Pancreas (tissue), 10 donors: Measurements from ENCODE around the gene BMAL1. TPM values are rescaled to one million over a fixed set of nuclear protein-coding genes. Genes with fewer than 3 reads are reported as not detected.

ENCODE experiments used
- ATAC-seq, 4 donors: fragments of 200-7000 bp; cut with Tn5 transposase; one replicate each; pipeline versions ENCODE4 v1.8.0 to v1.9.1; 2020; ENCODE audit warnings: mild to moderate bottlenecking in 4 of 4, moderate library complexity in 4 of 4
- DNase-seq, 6 donors: peaks; one replicate each; pipeline ENCODE4 v3.0.0-alpha.2; 2020
- FAIRE-seq: peaks from 2 replicates; lab custom pipeline; 2012; peaks lifted over from hg19 to GRCh38; lab: Jason Lieb, UNC
- H3K27ac ChIP-seq, 4 donors: fragments of 200-600 bp; sonication (generic); 1 replicate in 3 of 4; 2 replicates in 1 of 4; pipeline versions ENCODE4 v1.5.0 to v1.8.0; 2020
- H3K27me3 ChIP-seq, 4 donors: fragments of 200-600 bp; one replicate each; pipeline ENCODE4 v1.8.0; 2021
- H3K36me3 ChIP-seq, 3 donors: fragments of 200-600 bp; sonication (generic) in 1 of 3; one replicate each; pipeline versions ENCODE4 v1.5.0 to v1.8.0; 2020 to 2021
- H3K4me1 ChIP-seq, 3 donors: fragments of 200-600 bp; one replicate each; pipeline ENCODE4 v1.8.0; 2021
- H3K4me3 ChIP-seq, 4 donors: fragments of 200-600 bp; sonication (generic) in 2 of 4; one replicate each; pipeline versions ENCODE4 v1.5.0 to v1.8.0; 2020 to 2021
- H3K9me3 ChIP-seq, 4 donors: fragments of 200-600 bp; one replicate each; pipeline ENCODE4 v1.8.0; 2021
- WGBS, 2 donors: extraction: QIAGEN DNeasy Blood & Tissue Kit; methylation state at CpG; one replicate each; pipeline ENCODE4 v1.1.7; 2013; 5-methylcytosine and 5-hydroxymethylcytosine counted together
- intact Hi-C, 3 donors: fragments of 100-400 bp; cut with DNase I; formaldehyde crosslinking; loops; one replicate each; pipeline versions ENCODE4 v1.11.1 to v1.14.2; 2022
- polyA plus RNA-seq, 2 donors: library from polyadenylated mRNA; stranded (reverse); fragments of 200-250 nt; gene quantifications; one replicate each; pipeline ENCODE4 v1.2.3, GENCODE V29; 2013
- total RNA-seq, 6 donors: library from RNA; stranded (reverse); fragmentation: NEBNext Ultra II Directional in 4 of 6; extraction: Animal tissue kit (Norgen Biotek cat#: 25700) in 4 of 6; gene quantifications; one replicate each; pipeline versions ENCODE4 v1.2.1 to v1.2.4, GENCODE V29; 2021 to 2023
- TF ChIP-seq, protein P1 (sequence below), 4 donors: fragments of 200-600 bp; sonication (generic) in 3 of 4; IDR thresholded peaks; one replicate each; pipeline versions ENCODE4 v1.5.0 to v1.8.0; 2021; ENCODE audit warnings: antibody characterized with exemption in 4 of 4
- donor health status: healthy with polysubstance abuse.
- donor health status: DM: no; HTN: no; CAD: no; lungs with moderate emphysema.
- donor health status: DM: no; HTN: no; CAD: no.
- donor health status: control.
- donor health status: control.
- donor health status: Bipolar disorder and iron deficiency.
- donor health status: DM: yes; HTN: yes; CAD: no.
- donor health status: DM: no; HTN: no; CAD: no.
- donor health status: DM: no; HTN: no; CAD: no.
- donor health status: DM: yes; HTN: yes; CAD: no.

Gene BMAL1
- total and polyA plus RNA-seq, 8 donors, result 6.1 to 17.3 (median 12.5) TPM

DNA sequence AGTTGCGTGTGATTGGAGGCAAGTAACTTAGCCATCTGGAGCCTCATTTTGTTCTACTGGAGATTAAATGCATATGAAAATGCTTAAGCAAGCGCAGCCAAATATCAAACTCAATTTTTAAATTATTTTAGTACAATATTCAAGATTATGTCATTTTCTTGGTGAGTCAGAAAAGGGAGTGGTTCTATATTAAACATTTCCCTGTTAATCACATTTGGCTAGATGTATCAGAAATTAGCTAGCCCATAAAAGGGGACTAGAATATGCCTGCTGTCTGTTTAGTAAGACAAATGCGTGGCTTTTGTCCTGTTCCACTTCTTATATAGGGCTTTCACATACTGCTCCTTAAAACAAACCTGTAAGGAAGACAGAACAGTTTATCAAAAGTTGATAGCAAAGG lies 35.0 kb upstream of the BMAL1 start:
- ATAC-seq, result no peak
- TF ChIP-seq, protein P1, sequence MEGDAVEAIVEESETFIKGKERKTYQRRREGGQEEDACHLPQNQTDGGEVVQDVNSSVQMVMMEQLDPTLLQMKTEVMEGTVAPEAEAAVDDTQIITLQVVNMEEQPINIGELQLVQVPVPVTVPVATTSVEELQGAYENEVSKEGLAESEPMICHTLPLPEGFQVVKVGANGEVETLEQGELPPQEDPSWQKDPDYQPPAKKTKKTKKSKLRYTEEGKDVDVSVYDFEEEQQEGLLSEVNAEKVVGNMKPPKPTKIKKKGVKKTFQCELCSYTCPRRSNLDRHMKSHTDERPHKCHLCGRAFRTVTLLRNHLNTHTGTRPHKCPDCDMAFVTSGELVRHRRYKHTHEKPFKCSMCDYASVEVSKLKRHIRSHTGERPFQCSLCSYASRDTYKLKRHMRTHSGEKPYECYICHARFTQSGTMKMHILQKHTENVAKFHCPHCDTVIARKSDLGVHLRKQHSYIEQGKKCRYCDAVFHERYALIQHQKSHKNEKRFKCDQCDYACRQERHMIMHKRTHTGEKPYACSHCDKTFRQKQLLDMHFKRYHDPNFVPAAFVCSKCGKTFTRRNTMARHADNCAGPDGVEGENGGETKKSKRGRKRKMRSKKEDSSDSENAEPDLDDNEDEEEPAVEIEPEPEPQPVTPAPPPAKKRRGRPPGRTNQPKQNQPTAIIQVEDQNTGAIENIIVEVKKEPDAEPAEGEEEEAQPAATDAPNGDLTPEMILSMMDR (IDR thresholded peaks at IDR 0.05), result no peak
- Histone ChIP-seq H3K9me3 (no peaks in the 10 kb centered on the region), H3K36me3 (no peaks in the 10 kb centered on the region), H3K4me1 (no peaks in the 10 kb centered on the region), H3K4me3 (no peak overlapping the region), H3K27me3 (no peaks in the 10 kb centered on the region), H3K27ac (no peak overlapping the region)
- intact Hi-C loops, result no loop called here
- FAIRE-seq, result no peak
- DNase-seq, result no peak
- WGBS, 2 donors, result 86 to 88% methylated on average over 3 of the region's 3 CpGs

DNA sequence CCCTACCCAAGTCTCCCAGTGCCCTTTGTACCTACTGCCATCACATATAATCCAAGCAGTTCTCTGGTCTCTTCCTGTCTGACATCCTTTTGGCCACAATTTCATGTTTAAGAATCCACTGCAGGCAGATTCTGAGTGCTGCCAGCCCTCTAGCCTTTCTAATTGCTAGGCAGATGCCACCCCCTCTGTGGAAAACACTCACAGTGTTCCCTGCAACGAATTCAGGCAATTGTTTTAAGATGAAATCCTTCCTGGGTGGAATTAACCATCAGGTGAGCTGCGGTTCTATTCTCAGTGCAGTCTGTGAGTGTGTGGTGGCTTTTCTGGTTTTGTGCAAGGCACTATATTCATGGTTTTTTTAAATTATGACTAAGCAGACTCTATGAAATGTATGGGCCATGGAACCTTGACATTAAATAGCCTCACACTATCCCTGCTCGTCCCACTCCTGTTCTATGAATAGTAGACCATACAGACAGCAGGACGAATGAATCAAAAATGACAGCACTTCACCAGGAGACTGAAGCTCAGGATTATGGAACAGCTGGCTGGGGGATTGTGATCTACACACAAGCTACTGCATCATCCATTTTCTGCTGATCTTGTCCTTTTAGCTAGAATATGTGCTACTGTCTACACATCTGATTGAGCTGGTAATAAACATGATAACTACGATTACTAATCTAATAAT lies 29.8 kb upstream of the BMAL1 start:
- Histone ChIP-seq H3K4me3 (no peak overlapping the region), H3K4me1 (no peaks in the 10 kb centered on the region), H3K27ac (no peak overlapping the region), H3K9me3 (no peaks in the 10 kb centered on the region), H3K36me3 (no peaks in the 10 kb centered on the region), H3K27me3 (no peaks in the 10 kb centered on the region)
- no peak for ATAC-seq
- intact Hi-C loops, result no loop called here
- FAIRE-seq, result no peak
- no peak for DNase-seq
- TF ChIP-seq, protein P1 (IDR thresholded peaks at IDR 0.05), result no peak
- 57 to 62% methylated on average over 5 of the region's 5 CpGs for WGBS, 2 donors

DNA sequence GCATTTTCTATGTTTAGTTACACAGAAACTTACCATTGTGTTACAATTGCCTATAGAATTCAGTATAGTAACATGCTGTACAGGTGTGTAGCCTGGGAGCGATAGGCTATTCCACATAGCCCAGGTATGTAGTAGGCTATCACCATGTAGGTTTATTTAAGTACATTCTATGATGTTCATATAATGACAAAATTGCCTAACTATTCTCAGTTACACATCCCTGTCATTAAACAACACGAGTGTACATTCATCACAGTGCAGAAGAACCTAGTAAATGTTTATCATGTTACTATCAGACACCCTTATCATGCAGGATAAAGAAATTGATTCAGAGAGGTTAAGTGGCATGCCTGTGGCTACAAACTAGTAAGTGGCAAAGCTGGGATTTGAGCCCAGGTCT lies 28.4 kb upstream of the BMAL1 start:
- TF ChIP-seq, protein P1 (IDR thresholded peaks at IDR 0.05), result no peak
- FAIRE-seq, result no peak
- 70 to 71% methylated on average over 2 of the region's 2 CpGs for WGBS, 2 donors
- no peak overlapping the region for H3K27ac ChIP-seq
- ATAC-seq, result no peak
- intact Hi-C loops, result no loop called here
- H3K9me3 ChIP-seq, result no peaks in the 10 kb centered on the region
- no peaks in the 10 kb centered on the region for H3K36me3 ChIP-seq
- no peaks in the 10 kb centered on the region for H3K27me3 ChIP-seq
- H3K4me3 ChIP-seq, result no peak overlapping the region
- DNase-seq, result no peak
- no peaks in the 10 kb centered on the region for H3K4me1 ChIP-seq

DNA sequence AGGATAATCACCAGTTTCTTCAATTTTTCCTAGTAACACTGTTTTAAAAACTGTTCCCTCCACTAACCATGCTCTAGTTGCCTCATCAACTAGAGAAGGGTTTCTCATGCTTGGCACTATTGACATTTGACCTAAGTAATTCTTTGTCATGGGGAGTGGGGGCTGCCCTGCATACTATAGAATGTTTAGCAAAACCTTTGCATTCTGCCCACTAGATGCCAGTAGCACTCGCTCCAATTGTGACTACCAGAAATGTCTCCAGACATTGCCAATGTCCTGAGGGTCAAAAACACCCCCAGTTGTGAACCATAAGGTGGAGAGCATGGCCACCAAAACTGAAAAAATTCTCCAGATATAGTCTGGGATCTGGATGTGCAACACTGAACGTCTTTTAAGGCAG lies 27.6 kb upstream of the BMAL1 start:
- TF ChIP-seq, protein P1 (IDR thresholded peaks at IDR 0.05), result no peak
- no peaks in the 10 kb centered on the region for H3K36me3 ChIP-seq
- H3K4me3 ChIP-seq, result no peak overlapping the region
- no peaks in the 10 kb centered on the region for H3K9me3 ChIP-seq
- FAIRE-seq (no peak), DNase-seq (no peak), ATAC-seq (no peak)
- no peak overlapping the region for H3K27ac ChIP-seq
- H3K4me1 ChIP-seq, result no peaks in the 10 kb centered on the region
- intact Hi-C loops, result no loop called here
- WGBS, 2 donors, result 42 to 51% methylated on average over 2 of the region's 2 CpGs
- no peaks in the 10 kb centered on the region for H3K27me3 ChIP-seq

DNA sequence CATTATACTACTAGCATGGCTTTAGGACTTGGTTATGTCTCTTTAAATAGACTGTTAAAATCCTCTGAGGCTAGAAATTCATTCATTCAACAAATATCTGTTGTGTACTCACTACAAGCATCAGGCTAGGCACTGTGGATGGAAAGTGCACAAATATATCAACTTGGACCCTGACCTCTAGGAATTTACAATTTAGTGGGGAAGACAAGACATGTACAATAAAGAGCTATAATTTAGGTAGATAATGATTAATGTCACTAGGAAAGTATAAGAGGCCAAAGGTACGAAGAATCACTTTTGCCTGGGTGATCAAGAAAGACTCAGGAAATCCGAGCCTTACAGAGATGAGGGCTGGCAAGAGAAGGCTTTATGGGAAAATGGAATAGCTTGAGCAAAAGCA lies 25.6 kb upstream of the BMAL1 start:
- no peak for ATAC-seq
- no peak for FAIRE-seq
- TF ChIP-seq, protein P1 (IDR thresholded peaks at IDR 0.05), result no peak

More for the DNA sequence above, 25.6 kb upstream of the BMAL1 start:
- whole genome bisulfite sequencing, 2 donors, result 81 to 87% methylated on average over 2 of the region's 2 CpGs
- DNase-seq, result no peak
- Histone ChIP-seq H3K4me1 (no peaks in the 10 kb centered on the region), H3K9me3 (no peaks in the 10 kb centered on the region), H3K36me3 (no peaks in the 10 kb centered on the region), H3K27me3 (no peaks in the 10 kb centered on the region), H3K4me3 (no peak overlapping the region), H3K27ac (no peak overlapping the region)
- intact Hi-C loops, result no loop called here
